NCI-H526 treated with DMSO at 0.1 percent for 48 hours (cell line): ENCODE measurements around the gene UTP11.
"Not testable (repeated sequence)": the region's sequence is repeated elsewhere in the genome, so short reads cannot be mapped to it uniquely, and the experiment has no call there.

Experiments
- DNase-seq: peaks from one replicate; lab custom pipeline; 2025; lab: John Stamatoyannopoulos, UW

UTP11 gene

GRCh38 chr1:38027201-38028104 is 14.9 kb downstream of the UTP11 start:
- DNase-seq: no peak

DNA sequence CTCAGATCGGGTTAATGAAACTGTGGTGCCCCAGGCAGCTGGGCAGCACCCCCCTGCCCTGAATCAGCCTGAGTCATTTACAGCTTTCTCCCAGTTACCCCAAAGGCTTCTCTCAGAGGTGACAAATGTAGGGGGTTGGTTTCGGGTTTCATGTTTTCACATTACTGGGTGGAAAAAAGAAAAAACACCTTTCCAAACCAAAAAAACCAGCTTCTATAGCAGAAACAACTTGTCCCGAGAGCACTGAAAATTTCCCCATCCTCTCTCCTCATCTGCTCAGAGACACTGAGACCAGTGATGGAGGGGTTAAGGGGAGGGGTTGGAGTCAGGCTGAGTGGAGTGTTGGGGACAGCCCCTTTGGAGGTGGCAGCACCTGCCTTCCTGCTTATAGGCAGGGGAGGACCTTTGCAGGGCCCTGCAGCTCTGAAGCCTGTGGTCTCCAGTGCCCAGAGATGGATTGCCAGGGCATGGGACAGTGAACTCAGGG is 15.6 kb downstream of the UTP11 start:
- no peak for DNase-seq

DNA sequence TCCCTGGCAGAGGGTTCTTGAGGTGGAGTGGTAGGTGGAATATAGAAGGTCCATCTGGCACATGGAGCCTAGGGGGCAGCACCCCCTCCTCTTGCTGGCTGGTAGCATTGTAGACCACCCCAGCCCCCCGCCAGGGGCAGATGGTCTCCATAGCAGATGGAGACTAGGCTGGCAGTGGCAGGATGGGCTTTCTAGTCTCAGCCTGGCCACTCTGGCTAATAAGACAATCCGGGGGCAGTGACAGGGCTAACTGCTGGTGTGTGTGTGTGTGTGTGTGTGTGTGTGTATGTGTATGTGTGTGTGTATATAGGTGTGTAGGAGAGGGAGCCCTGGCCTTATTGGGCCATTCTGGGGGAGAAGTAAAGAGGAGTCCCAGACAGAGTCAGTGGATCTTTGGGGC is 16.1 kb downstream of the UTP11 start:
- DNase-seq: no peak

DNA sequence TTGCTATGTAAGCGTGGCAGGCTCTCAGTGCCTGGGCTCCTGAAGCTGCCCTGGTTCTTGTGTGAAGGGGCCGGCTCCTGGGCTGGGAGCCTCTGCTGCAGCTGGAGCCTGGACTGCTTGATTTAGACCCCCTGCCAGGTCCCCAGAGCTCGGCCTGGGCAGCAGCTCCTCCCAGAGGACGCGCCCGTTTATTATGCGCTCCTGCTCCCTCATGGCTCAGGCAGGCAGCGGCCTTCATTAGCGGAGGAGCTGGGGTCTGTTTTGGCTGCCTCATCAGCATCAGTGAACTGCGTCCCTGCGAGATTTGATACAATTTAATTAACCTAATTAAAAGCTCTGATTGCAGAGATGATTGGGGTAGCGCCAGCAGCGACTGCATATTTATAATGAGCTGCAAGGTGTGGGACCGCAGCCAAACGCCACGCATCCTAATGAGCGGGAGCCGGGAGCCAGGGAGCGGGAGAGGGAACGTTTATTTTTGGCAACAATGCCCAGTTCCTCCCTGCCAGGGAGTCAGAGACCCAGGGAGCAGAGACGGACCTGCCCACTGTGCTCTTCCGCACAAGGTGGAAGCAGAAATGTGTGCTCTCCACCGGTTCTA is 16.6 kb downstream of the UTP11 start:
- peak; percentile 27 for DNase-seq

GRCh38 chr1:38029685-38030511 is 17.4 kb downstream of the UTP11 start:
- no peak for DNase-seq

- no peak for DNase-seq
These were observed 18.3 kb downstream of the UTP11 start for GRCh38 chr1:38030596-38031512.

- DNase-seq: no peak
These were observed 19.0 kb downstream of the UTP11 start for GRCh38 chr1:38031513-38031866.

DNA sequence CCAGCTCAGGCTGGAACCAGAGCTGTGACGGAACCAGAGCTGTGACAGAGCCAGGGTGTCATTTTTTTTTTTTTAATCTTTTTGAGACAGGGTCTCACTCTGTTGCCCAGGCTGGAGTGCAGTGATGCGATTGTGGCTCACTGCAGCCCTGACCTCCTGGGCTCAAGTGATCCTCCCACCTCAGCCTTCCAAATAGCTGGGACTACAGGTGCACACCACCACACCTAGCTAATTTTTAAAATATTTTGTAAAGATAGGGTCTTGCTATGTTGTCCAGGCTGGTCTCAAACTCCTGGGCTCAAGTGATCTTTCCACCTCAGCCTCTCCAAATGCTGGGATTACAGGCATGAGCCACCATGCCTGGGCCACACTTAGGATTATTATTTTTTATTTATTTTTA is 20.5 kb downstream of the UTP11 start:
- not testable (repeated sequence) for DNase-seq

GRCh38 chr1:38034871-38035270 is 22.3 kb downstream of the UTP11 start:
- DNase-seq: no peak

GRCh38 chr1:38037221-38037939 is 24.8 kb downstream of the UTP11 start:
- no peak for DNase-seq

GRCh38 chr1:38038861-38039260 is 26.3 kb downstream of the UTP11 start:
- no peak for DNase-seq

DNA sequence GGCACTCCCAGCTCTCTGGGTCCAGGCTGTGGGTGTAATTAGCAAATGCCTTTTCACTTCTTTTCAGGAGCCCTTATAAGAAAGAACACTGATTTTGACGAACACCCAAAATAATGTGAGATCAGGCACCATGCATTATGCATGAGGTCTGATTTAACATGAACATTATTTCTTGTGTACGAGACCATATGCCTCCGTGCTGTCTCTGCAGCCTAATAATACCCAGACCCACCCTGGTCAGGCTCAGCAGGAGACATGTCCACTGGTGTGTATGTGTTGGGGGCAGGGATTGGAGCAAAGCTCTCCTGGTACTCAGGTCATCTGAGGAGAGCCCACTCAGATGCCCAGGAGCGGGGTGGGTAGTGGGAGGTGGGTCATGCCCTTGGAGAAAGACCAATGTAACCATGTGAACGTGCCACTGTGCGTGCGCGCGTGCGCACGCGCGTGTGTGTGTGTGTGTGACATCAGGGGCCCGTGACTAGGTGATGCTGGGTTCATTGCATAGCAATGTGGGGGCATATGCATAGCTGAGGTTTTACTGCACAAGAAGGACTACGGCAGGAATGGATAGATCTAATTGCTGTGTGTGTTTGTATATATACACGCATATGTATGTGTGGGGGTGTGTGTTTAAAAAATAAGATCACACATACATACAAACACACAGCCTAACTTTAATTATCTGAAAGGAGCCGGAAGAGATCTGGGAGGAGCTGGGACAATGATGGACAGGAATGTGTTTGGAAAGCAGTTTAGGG is 27.0 kb downstream of the UTP11 start:
- DNase-seq: no peak

DNA sequence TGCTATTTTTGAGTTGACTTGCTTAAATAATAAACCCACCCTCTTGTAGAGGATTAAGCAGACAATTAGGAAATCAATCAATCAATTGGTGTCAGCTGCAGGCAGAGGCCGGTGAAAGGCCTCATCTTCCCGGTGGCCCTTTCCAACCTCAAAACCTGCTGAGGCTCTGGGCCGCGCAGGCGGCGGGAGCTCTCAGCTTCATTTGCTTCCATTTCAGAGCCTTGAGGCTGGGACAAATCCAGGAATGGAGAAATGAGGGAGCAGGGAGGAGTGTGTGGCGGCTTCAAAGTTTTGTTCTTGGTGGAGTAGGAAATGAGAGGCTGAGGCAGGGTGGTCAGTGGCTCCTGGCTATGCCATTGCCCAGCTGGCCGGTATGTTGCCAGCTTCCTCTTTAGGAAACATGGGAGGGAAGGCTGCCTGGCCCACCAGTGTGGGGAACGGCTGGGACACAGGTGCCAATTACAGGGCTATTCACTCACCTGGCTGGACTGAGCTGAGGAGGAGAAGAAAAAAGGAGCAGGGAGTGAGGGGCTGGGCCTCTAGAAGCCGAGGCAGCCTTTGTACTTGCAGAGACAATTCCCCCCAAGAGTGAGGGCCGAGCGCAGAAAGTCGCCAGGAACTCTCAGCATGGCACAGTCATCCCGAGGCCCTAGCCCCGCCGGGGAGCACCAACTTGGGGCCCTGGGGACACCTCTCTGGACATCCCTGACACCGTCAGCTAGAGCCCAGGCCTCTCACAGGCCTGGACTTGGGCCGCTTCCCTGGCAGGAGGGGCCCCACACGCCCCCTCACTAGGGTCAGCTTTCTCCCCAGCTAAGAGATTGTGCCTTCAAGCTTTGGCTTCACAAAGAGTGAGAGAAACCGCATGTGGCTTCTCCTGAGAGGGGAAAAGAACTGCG is 29.7 kb downstream of the UTP11 start:
- no peak for DNase-seq

DNA sequence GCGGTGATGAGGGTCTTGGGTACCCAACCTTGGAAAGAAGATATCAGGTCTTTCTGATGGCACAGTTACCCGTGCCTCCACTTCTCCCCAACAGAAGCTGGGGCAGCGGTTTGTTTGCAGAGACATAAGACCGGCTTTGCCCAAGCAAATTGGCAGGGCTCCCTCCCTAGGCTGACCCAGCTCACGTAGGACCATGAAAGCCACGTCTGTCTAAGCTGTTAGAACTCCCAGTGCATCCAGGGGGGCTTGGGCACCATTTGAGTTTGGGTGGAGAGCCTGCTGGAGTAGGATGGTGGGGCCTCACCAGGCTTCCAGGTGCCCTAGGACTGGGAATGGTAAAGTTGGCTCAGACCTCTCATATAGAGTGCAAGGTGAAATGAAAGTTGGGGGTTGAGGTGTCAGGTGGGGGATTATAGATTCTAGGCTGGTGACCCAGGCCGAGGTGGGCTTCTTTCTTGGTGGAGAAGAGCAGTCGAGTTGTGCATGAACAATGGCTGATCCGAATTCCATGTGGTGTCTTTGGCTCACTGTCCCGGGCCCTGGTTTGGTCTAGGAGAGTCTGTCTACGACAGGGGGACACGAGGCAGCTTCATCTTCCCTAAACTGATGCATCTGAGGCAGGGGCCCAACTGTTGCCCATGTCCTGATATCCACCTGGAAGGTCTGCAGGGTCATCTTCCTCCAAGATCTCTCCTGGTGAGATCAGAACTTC is 30.7 kb downstream of the UTP11 start:
- DNase-seq: no peak

DNA sequence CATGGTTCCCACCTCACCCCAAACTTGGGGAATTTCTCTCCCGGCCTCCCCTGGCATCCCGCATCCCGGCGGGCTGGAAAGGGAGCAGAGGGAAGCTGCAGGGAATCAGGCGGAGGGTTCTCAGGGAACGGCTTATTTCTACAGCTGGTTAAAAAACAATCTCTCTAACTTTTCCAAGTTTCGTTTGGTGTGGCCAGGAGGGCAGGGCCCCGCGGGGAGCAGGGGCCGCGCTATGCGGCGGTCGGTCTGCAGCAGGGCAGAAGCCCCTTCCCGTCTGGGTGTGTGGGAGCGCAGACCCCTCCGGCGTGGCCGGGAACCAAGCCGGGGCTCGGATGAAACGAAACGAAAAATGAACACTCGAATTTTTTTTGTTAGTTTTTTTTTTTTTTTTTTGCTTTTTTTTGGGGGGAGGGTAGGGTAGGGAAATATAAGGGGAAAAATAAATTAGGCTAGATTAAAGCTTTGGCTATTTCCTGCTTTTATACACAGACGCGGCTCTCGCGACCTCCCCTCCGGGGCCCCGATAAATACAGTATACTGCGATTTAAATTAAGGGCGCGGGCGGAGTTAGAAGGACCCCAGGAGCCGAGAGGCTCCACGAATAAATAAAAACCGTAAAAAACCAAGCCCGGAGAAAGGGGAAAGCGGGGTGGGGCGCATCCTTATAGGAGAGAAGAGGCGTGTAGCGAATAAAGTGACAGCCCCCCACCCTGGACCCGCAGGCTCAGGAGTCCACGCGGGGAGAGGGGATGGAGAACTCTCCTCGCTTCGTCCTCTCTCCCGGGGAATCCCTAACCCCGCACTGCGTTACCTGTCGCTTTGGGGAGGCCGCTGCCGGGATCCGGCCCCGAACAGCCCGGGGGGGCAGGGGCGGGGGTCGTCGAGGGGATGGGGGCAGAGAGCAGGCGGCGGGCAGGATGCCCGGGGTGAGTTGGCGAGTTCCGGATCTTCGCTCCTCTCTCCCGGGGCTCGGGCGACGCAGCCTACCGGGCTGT is 32.0 kb downstream of the UTP11 start:
- DNase-seq: peak; percentile 73

DNA sequence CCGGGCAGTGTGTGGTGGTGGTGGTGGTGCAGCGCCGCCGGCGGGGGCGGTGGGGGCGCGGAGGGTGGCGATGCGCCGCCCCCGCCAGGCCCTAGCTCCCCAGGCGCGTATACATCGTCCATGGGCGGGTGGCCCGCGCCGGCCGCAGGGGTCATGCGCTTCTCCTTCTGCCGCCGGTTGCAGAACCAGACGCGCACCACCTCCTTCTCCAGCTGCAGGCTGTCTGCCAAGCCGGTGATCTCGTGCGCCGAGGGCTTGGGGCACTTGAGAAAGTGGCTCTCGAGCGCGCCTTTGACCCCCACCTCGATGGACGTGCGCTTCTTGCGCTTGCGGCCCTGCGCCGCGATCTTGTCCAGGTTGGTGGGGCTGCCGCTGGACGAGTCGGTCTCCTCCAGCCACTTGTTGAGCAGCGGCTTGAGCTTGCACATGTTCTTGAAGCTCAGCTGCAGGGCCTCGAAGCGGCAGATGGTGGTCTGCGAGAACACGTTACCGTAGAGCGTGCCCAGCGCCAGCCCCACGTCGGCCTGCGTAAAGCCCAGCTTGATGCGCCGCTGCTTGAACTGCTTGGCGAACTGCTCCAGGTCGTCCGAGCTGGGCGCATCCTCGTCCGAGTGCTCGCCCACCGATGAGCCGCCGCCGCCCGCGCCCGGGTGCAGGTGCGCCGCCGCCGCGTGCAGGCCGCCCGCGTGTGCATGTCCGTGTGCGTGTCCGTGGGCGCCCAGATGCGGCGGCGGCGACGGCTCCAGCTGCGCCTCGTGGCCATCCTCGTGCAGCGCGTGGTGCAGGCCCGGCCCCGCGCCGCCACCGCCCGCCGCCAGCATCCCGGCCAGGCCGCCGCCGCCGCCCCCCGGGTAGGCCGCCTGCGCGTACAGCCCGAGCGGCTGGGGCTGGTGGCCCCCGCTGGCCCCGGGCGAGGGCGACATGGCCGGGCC is 33.1 kb downstream of the UTP11 start:
- peak; percentile 76 for DNase-seq
